ENCODE data around the gene C5orf58.
"Not testable (repeated sequence)": the region's sequence is repeated elsewhere in the genome, so short reads cannot be mapped to it uniquely, and the experiment has no call there.

- TF ChIP-seq, protein P1, sequence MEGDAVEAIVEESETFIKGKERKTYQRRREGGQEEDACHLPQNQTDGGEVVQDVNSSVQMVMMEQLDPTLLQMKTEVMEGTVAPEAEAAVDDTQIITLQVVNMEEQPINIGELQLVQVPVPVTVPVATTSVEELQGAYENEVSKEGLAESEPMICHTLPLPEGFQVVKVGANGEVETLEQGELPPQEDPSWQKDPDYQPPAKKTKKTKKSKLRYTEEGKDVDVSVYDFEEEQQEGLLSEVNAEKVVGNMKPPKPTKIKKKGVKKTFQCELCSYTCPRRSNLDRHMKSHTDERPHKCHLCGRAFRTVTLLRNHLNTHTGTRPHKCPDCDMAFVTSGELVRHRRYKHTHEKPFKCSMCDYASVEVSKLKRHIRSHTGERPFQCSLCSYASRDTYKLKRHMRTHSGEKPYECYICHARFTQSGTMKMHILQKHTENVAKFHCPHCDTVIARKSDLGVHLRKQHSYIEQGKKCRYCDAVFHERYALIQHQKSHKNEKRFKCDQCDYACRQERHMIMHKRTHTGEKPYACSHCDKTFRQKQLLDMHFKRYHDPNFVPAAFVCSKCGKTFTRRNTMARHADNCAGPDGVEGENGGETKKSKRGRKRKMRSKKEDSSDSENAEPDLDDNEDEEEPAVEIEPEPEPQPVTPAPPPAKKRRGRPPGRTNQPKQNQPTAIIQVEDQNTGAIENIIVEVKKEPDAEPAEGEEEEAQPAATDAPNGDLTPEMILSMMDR (IDR thresholded peaks at IDR 0.05), result not testable (repeated sequence)
- not testable (repeated sequence) for TF ChIP-seq POLR2A (IDR thresholded peaks at IDR 0.05); POLR2AphosphoS5 (IDR thresholded peaks at IDR 0.05; ENCODE audit: insufficient read depth in 1 of 2, low read depth in 1 of 2)
Observed at GRCh38 chr5:170245436-170245835, 12.7 kb downstream of the C5orf58 start.

Measured in vagina (tissue), 2 donors.